HL-60 (cell line): ENCODE data around the gene CDC25B.

Experiments
- DNase-seq, 2 experiments: peaks; one replicate each; pipeline ENCODE4 v3.0.0-alpha.2; 2010 to 2020; ENCODE audit warnings: low read depth in 1 of 2, low spot score in 1 of 2
- H3K27ac ChIP-seq: fragments of 250-450 bp; sonication (Bioruptor Pico); replicated peaks from 2 replicates; pipeline ENCODE4 v1.5.1; 2020; ENCODE audit warnings: mild to moderate bottlenecking, moderate library complexity
- H3K27me3 ChIP-seq: fragments of 250-450 bp; sonication (Bioruptor Pico); 2 replicates; pipeline ENCODE4 v1.5.1; 2021; ENCODE audit warnings: mild to moderate bottlenecking, moderate library complexity; ENCODE audit not compliant: insufficient read depth, poor library complexity, severe bottlenecking
- H3K4me3 ChIP-seq: replicated peaks from 2 replicates; pipeline ENCODE4 v1.5.1; 2011; ENCODE audit warnings: mild to moderate bottlenecking, control low read depth, low read length; ENCODE audit not compliant: insufficient read depth
- CTCF ChIP-seq: IDR thresholded peaks from one replicate; pipeline ENCODE4 v1.5.1; 2011; ENCODE audit warnings: low read length, control low read depth, inconsistent platforms; ENCODE audit not compliant: insufficient read depth
- GABPA ChIP-seq: IDR thresholded peaks from 2 replicates; pipeline ENCODE4 v1.6.1; 2012; ENCODE audit warnings: low read depth
- POLR2AphosphoS5 ChIP-seq: IDR thresholded peaks from 2 replicates; pipeline ENCODE4 v1.6.1; 2012; ENCODE audit warnings: low read depth
- REST ChIP-seq: IDR thresholded peaks from 2 replicates; pipeline ENCODE4 v1.6.1; 2012; ENCODE audit warnings: low read depth; ENCODE audit not compliant: insufficient replicate concordance
- SPI1 ChIP-seq: IDR thresholded peaks from 2 replicates; pipeline ENCODE4 v1.6.1; 2012; ENCODE audit warnings: low read depth, mild to moderate bottlenecking, borderline replicate concordance

Gene CDC25B

GRCh38 chr20:3752386-3752759 is 43.7 kb upstream of the CDC25B start:
- Histone ChIP-seq H3K27me3 (no peaks in the 10 kb centered on the region), H3K4me3 (no peak overlapping the region), H3K27ac (no peak overlapping the region)
- TF ChIP-seq CTCF (no peak), GABPA (no peak), REST (no peak), POLR2AphosphoS5 (no peak), SPI1 (no peak)
- no peak for DNase-seq

- DNase-seq, result peak in 1 of 2 experiments; percentile 64
- no peak for TF ChIP-seq POLR2AphosphoS5
- no peak for TF ChIP-seq SPI1
- no peak for TF ChIP-seq REST
- no peak for TF ChIP-seq GABPA
- TF ChIP-seq CTCF, result peak; percentile 83
- Histone ChIP-seq H3K4me3 (no peak overlapping the region), H3K27me3 (no peaks in the 10 kb centered on the region), H3K27ac (no peak overlapping the region)
These were observed 43.0 kb upstream of the CDC25B start for GRCh38 chr20:3753098-3753497.

GRCh38 chr20:3753501-3754275 is 42.4 kb upstream of the CDC25B start:
- no peak overlapping the region for H3K27ac ChIP-seq
- no peak for DNase-seq
- no peak for TF ChIP-seq POLR2AphosphoS5
- TF ChIP-seq REST, result no peak
- no peak for TF ChIP-seq SPI1

More at GRCh38 chr20:3753501-3754275, 42.4 kb upstream of the CDC25B start:
- H3K27me3 ChIP-seq, result no peaks in the 10 kb centered on the region
- no peak overlapping the region for H3K4me3 ChIP-seq
